Measurements from ENCODE around the gene WNT10A. TPM values are rescaled to one million over a fixed set of nuclear protein-coding genes. Genes with fewer than 3 reads are reported as not detected.

Gene WNT10A
- total and polyA plus RNA-seq, 9 of the 15 experiments (the other 6 are each of a cell fraction or from before 2014, with no cell fraction given), result not detected

DNA sequence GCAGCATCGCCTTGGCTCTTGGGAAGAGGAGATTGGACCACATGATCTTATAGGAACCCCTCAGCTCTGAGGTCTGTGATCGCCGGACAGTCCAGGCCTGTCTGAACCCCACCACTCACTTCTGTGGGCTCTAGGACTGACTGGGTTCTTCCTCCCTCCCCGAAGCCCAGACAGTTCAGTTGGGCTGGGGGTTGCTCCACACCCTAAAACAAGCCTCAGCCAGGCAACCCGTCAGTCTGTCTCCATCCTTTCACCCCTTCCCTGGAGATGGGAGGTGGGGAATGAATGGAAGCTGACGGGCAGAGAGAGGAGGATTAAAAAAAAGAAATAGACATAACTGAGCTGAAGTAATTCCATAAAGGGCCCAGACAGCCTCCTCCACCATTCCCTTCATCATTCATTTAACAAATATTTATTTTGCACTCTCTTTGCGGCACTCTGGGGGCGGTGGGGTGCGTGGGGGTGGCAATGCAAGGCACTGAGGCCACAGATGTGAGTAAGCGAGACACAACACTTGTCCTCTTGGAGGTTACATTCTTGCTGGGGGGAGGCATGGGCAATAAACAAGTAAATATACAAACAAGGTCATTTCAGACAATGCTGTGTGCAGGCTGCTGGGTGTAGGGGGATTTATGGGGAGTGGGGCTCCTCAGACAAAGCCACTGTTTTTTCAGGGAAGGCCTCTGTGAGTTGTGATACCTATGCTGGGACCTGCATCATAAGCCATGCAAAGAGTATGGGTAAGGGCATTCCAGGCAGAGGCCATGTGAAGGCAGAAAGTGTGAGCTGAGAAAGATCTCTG is 12.9 kb downstream of the WNT10A start:
- WGBS (ENCODE audit: insufficient coverage, low coverage, missing lambda C conversion rate), result 28% methylated on average over 6 of the region's 10 CpGs
- BruUV-seq (replicated peaks), result no TSS peak
- Histone ChIP-seq H3K27ac (ENCODE audit: extremely low read depth, low read depth, low read length) (no peak overlapping the region), H3K4me1 (replicated peaks in 1 of 2; ENCODE audit: control insufficient read depth in 2 of 2, insufficient read depth in 2 of 2, low read length in 2 of 2) (peaks cover 0 to 32% of the 10 kb centered on the region in 2 experiments; a peak in 2 of 5 replicates), H3K9me3 (replicated peaks; ENCODE audit: control insufficient read depth, insufficient read depth, low read depth, low read length) (no peaks in the 10 kb centered on the region), H3K9ac (ENCODE audit: insufficient read depth in 1 of 2, low read depth in 2 of 2, low read length in 2 of 2) (no peak overlapping the region), H3K79me2 (ENCODE audit: control insufficient read depth, insufficient read depth, low read length) (no peaks in the 10 kb centered on the region), H3K27me3 (ENCODE audit: control insufficient read depth in 2 of 2, insufficient read depth in 2 of 2, low read length in 2 of 2) (peaks cover 2 to 58% of the 10 kb centered on the region in 2 experiments; a peak in 4 of 5 replicates), H4K20me1 (replicated peaks; ENCODE audit: control insufficient read depth, insufficient read depth, low read length) (0 out of 2 replicates have a peak, but pooled peaks cover 6% of the 10 kb centered on the region), H3K4me2 (ENCODE audit: insufficient read depth, low read length) (no peak overlapping the region), H3K36me3 (ENCODE audit: control insufficient read depth, insufficient read depth, low read length) (no peaks in the 10 kb centered on the region), H3K9me1 (ENCODE audit: control insufficient read depth, insufficient read depth, low read length) (no peaks in the 10 kb centered on the region), H2AFZ (ENCODE audit: low read depth, low read length) (no peak overlapping the region), H3K4me3 (no peak overlapping the region)
- intact Hi-C loops (cut with micrococcal nuclease) (no loop called here), in situ Hi-C loops (cut with MboI) (no loop called here)
- CTCF ChIA-PET (ENCODE audit: low intra/inter-chr PET ratio), result no interaction called here
- POLR2A ChIA-PET, result no interaction called here
- no peak for FAIRE-seq
- DNase-seq (ENCODE audit: extremely low read depth in 1 of 4, low spot score in 3 of 4), result no peak
- no peak for ATAC-seq
- TF ChIP-seq STAG1 (CRISPR knock-in tag; IDR thresholded peaks at IDR 0.05; ENCODE audit: borderline replicate concordance), result no peak
- TF ChIP-seq, protein P1, sequence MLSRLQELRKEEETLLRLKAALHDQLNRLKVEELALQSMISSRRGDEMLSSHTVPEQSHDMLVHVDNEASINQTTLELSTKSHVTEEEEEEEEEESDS (CRISPR knock-in tag; IDR thresholded peaks at IDR 0.05), result no peak
- no peak for TF ChIP-seq CBX5 (IDR thresholded peaks at IDR 0.05; ENCODE audit: borderline replicate concordance, low read depth)
- TF ChIP-seq, protein P2, sequence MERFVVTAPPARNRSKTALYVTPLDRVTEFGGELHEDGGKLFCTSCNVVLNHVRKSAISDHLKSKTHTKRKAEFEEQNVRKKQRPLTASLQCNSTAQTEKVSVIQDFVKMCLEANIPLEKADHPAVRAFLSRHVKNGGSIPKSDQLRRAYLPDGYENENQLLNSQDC (CRISPR knock-in tag; IDR thresholded peaks at IDR 0.05), result no peak
- no peak for TF ChIP-seq SAP30 (IDR thresholded peaks at IDR 0.05; ENCODE audit: borderline replicate concordance, insufficient read depth, low read depth, low read length, poor library complexity, severe bottlenecking)
- TF ChIP-seq, protein P3, sequence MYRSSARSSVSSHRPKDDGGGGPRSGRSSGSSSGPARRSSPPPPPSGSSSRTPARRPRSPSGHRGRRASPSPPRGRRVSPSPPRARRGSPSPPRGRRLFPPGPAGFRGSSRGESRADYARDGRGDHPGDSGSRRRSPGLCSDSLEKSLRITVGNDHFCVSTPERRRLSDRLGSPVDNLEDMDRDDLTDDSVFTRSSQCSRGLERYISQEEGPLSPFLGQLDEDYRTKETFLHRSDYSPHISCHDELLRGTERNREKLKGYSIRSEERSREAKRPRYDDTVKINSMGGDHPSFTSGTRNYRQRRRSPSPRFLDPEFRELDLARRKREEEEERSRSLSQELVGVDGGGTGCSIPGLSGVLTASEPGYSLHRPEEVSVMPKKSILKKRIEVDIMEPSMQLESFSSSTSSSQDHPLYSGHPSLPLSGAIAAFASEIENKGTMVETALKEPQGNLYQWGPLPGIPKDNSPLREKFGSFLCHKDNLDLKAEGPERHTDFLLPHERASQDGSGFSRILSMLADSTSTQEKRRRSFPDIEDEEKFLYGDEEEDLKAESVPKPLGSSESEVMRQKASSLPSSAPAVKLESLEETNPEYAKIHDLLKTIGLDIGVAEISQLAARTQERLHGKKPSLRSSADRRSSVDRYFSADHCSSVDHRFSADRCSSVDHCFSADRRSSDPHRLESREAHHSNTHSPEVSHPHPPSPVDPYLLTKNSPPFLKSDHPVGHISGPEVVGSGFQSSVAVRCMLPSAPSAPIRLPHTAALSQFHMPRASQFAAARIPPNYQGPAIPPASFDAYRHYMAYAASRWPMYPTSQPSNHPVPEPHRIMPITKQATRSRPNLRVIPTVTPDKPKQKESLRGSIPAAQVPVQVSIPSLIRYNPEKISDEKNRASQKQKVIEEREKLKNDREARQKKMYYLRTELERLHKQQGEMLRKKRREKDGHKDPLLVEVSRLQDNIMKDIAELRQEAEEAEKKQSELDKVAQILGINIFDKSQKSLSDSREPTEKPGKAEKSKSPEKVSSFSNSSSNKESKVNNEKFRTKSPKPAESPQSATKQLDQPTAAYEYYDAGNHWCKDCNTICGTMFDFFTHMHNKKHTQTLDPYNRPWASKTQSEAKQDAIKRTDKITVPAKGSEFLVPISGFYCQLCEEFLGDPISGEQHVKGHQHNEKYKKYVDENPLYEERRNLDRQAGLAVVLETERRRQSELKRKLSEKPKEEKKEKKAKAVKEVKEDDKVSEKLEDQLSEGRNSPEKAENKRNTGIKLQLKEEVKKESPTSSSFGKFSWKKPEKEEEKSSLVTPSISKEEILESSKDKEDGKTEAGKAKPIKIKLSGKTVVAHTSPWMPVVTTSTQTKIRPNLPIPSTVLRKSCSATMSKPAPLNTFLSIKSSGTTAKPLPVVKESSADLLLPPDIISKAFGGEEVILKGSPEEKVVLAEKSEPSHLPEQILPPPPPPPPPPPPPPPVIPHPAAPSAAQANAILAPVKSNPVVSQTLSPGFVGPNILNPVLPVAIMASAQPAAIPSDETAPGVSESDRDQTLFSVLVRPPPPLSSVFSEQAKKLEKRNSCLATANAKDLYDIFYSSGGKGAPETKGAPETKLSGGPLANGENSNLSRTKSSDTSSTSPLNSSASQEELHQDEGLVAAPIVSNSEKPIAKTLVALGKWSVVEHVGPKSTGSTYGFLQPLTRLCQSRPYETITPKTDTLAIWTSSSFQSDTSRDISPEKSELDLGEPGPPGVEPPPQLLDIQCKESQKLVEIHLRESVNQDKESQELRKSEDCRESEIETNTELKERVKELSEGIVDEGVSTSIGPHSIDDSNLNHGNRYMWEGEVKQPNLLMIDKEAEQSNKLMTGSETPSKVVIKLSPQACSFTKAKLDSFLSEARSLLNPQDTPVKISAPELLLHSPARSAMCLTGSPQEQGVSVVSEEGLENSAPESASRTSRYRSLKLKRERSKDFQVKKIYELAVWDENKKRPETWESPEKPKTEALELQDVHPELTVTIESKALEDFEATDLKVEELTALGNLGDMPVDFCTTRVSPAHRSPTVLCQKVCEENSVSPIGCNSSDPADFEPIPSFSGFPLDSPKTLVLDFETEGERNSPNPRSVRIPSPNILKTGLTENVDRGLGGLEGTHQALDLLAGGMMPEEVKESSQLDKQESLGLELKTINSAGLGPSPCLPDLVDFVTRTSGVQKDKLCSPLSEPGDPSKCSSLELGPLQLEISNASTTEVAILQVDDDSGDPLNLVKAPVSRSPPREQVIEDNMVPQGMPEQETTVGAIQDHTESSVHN (IDR thresholded peaks at IDR 0.05; ENCODE audit: borderline replicate concordance in 1 of 2, low read depth in 1 of 2), result no peak
- TF ChIP-seq, protein P4, sequence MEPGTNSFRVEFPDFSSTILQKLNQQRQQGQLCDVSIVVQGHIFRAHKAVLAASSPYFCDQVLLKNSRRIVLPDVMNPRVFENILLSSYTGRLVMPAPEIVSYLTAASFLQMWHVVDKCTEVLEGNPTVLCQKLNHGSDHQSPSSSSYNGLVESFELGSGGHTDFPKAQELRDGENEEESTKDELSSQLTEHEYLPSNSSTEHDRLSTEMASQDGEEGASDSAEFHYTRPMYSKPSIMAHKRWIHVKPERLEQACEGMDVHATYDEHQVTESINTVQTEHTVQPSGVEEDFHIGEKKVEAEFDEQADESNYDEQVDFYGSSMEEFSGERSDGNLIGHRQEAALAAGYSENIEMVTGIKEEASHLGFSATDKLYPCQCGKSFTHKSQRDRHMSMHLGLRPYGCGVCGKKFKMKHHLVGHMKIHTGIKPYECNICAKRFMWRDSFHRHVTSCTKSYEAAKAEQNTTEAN (CRISPR knock-in tag; IDR thresholded peaks at IDR 0.05), result no peak
- no peak for TF ChIP-seq SRSF9 (IDR thresholded peaks at IDR 0.05; ENCODE audit: borderline replicate concordance, low read depth, low read length)
- TF ChIP-seq ZNF384 (IDR thresholded peaks at IDR 0.05; ENCODE audit: low read depth, low read length), result no peak
- TF ChIP-seq SRSF3 (IDR thresholded peaks at IDR 0.05; ENCODE audit: insufficient read depth, low read length), result no peak

Data from K562 (cell line).